Activated CD4-positive, alpha-beta T cell treated with anti-CD3 and anti-CD28 coated beads, Interleukin-2, amount 50 U/mL, for 24 hours (primary cell): Measurements from ENCODE around the gene XPNPEP1.

Experiments used
- DNase-seq, 2 donors: peaks; one replicate each; pipeline ENCODE4 v3.0.0-alpha.2; 2020; ENCODE audit warnings: low read depth in 1 of 2, low spot score in 1 of 2

The XPNPEP1 gene

GRCh38 chr10:109947111-109947920 lies 24.0 kb upstream of the XPNPEP1 start:
- no peak for DNase-seq

GRCh38 chr10:109946680-109947079 lies 23.4 kb upstream of the XPNPEP1 start:
- DNase-seq = no peak

- DNase-seq = no peak
Observed at GRCh38 chr10:109945473-109946177, 22.3 kb upstream of the XPNPEP1 start.

- no peak for DNase-seq
Observed at GRCh38 chr10:109944613-109945012, 21.3 kb upstream of the XPNPEP1 start.

GRCh38 chr10:109941236-109941862 lies 18.0 kb upstream of the XPNPEP1 start:
- DNase-seq = no peak

- DNase-seq = no peak
Observed at GRCh38 chr10:109940553-109940952, 17.2 kb upstream of the XPNPEP1 start.

- no peak for DNase-seq
Observed at GRCh38 chr10:109940117-109940516, 16.8 kb upstream of the XPNPEP1 start.

GRCh38 chr10:109939315-109939961 lies 16.1 kb upstream of the XPNPEP1 start:
- no peak for DNase-seq

- DNase-seq = no peak
Observed at GRCh38 chr10:109937460-109938065, 14.3 kb upstream of the XPNPEP1 start.

- no peak for DNase-seq
Observed at GRCh38 chr10:109934958-109935793, 11.9 kb upstream of the XPNPEP1 start.

GRCh38 chr10:109933984-109934565 lies 10.8 kb upstream of the XPNPEP1 start:
- DNase-seq = no peak

GRCh38 chr10:109932968-109933367 lies 9.7 kb upstream of the XPNPEP1 start:
- DNase-seq = no peak

- no peak for DNase-seq
Observed at GRCh38 chr10:109932391-109932790, 9.1 kb upstream of the XPNPEP1 start.

- DNase-seq = no peak
Observed at GRCh38 chr10:109931163-109931562, 7.9 kb upstream of the XPNPEP1 start.

- DNase-seq = no peak
Observed at GRCh38 chr10:109929501-109930219, 6.3 kb upstream of the XPNPEP1 start.

GRCh38 chr10:109928475-109928891 lies 5.2 kb upstream of the XPNPEP1 start:
- no peak for DNase-seq

GRCh38 chr10:109926825-109927224 lies 3.5 kb upstream of the XPNPEP1 start:
- DNase-seq = no peak

GRCh38 chr10:109926061-109926745 lies 2.9 kb upstream of the XPNPEP1 start:
- DNase-seq = no peak
